Activated CD8-positive, alpha-beta memory T cell treated with anti-CD3 and anti-CD28 coated beads, Interleukin-2, amount 10 ng/mL, durations not matched to agents 7 days and 5 days (primary cell): ENCODE data around the gene H3-3A. TPM values are rescaled to one million over a fixed set of nuclear protein-coding genes. Genes with fewer than 3 reads are reported as not detected.

Experiments used
- ATAC-seq: fragments of 150-1000 bp; cut with Tn5 transposase; one replicate; pipeline ENCODE4 v1.10.0; 2021; ENCODE audit warnings: moderate library complexity
- CTCF ChIA-PET: fragments of 350-600 bp; sonication (Branson Sonifier 250); formaldehyde crosslinking; loops from one replicate; lab custom pipeline; 2021; ENCODE audit warnings: antibody characterized with exemption; lab: Charles Lee
- DNase-seq: peaks from one replicate; pipeline ENCODE4 v3.0.0-alpha.2; 2020
- H3K27ac Mint-ChIP-seq: one replicate; pipeline ENCODE4 v1.8.0; 2021; ENCODE audit warnings: mild to moderate bottlenecking, mixed read lengths
- H3K27me3 Mint-ChIP-seq: one replicate; pipeline ENCODE4 v1.8.0; 2021; ENCODE audit warnings: mixed read lengths
- H3K36me3 Mint-ChIP-seq: one replicate; pipeline ENCODE4 v1.8.0; 2021; ENCODE audit warnings: mild to moderate bottlenecking, mixed read lengths
- H3K4me1 Mint-ChIP-seq: one replicate; pipeline ENCODE4 v1.8.0; 2021; ENCODE audit warnings: mixed read lengths
- H3K4me3 Mint-ChIP-seq: one replicate; pipeline ENCODE4 v1.8.0; 2021; ENCODE audit warnings: mild to moderate bottlenecking, moderate library complexity, mixed read lengths
- H3K9me3 Mint-ChIP-seq: one replicate; pipeline ENCODE4 v1.8.0; 2022; ENCODE audit warnings: low read depth, mixed read lengths
- total RNA-seq, 2 experiments: library from RNA; stranded (reverse); gene quantifications; one replicate each; pipeline ENCODE4 v1.2.3, GENCODE V29; 2021

The H3-3A gene
- total RNA-seq, 2 experiments from 2014 or later, result 384 to 451 TPM

DNA sequence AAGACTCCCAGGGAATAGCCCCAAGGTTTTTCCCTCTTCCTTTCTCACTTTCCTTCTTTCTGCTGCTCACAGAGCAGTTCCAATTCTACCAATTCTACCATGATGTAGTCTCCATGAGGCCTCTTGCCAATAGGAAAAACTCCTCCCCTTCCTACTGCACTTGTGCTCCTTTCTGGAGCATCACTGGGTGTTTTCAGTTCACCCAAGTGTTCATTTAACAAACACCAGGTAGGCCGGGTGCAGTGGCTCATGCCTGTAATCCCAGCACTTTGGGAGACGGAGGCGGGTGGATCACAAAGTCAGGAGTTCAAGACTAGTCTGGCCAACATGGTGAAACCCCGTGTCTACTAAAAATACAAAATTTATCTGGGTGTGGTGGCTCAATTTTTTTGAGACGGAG is 26.6 kb upstream of the H3-3A start:
- ATAC-seq, result no peak
- Mint-ChIP-seq H3K27me3 (no peaks in the 10 kb centered on the region), H3K36me3 (no peaks in the 10 kb centered on the region), H3K27ac (no peak overlapping the region), H3K4me3 (no peak overlapping the region), H3K4me1 (no peaks in the 10 kb centered on the region), H3K9me3 (no peaks in the 10 kb centered on the region)
- CTCF ChIA-PET, result no interaction called here
- no peak for DNase-seq

DNA sequence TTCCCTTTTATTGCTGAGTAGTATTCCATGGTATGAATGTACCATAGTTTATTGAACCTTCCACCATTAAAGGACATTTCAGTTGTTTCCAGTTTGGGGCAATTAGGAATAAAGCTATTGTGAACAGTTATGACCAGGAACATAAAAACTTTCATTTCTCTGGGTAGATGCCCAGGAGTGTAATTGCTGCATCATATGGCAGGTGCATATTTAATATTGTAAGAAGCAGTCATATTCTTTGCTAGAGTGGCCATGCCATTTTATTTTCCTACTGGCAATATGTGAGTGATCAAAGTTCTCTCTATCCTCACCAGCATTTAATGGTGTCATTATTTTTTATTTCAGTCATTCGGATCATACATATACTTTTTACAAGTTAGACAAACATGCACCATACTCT is 23.9 kb upstream of the H3-3A start:
- ATAC-seq (no peak), DNase-seq (no peak)
- Mint-ChIP-seq H3K27ac (no peak overlapping the region), H3K9me3 (no peaks in the 10 kb centered on the region), H3K4me1 (peaks cover 4% of the 10 kb centered on the region), H3K27me3 (no peaks in the 10 kb centered on the region), H3K36me3 (no peaks in the 10 kb centered on the region), H3K4me3 (no peak overlapping the region)
- CTCF ChIA-PET, result no interaction called here

DNA sequence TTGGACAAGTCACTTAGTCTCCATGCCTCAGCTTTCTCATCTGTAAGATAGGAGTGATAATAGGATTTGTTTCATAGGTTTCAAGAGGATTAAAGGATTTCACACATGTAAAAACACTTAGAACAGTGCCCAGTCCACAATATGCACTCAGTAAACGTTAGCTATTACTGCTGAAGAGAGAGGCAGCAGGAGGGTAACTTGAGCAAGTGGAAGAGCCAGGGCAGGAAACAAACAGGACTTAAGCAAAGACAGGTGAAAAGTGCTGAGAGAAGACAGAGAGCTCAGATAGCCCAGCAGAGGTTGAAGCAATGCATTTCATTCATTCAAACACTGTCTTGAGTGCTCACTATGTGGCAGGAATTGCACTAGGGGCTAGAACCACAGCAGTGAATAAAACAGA is 21.1 kb upstream of the H3-3A start:
- H3K9me3 Mint-ChIP-seq, result no peaks in the 10 kb centered on the region
- H3K4me3 Mint-ChIP-seq, result no peak overlapping the region
- CTCF ChIA-PET, result interaction anchor here (0.8 kb wide), 1 partner anchor 14 kb away, joined by 3 read pairs; no protein-coding TSS in a partner anchor
- H3K36me3 Mint-ChIP-seq, result no peaks in the 10 kb centered on the region
- H3K4me1 Mint-ChIP-seq, result peaks cover 4% of the 10 kb centered on the region
- no peak for ATAC-seq
- no peak for DNase-seq
- no peak overlapping the region for H3K27ac Mint-ChIP-seq
- H3K27me3 Mint-ChIP-seq, result no peaks in the 10 kb centered on the region

DNA sequence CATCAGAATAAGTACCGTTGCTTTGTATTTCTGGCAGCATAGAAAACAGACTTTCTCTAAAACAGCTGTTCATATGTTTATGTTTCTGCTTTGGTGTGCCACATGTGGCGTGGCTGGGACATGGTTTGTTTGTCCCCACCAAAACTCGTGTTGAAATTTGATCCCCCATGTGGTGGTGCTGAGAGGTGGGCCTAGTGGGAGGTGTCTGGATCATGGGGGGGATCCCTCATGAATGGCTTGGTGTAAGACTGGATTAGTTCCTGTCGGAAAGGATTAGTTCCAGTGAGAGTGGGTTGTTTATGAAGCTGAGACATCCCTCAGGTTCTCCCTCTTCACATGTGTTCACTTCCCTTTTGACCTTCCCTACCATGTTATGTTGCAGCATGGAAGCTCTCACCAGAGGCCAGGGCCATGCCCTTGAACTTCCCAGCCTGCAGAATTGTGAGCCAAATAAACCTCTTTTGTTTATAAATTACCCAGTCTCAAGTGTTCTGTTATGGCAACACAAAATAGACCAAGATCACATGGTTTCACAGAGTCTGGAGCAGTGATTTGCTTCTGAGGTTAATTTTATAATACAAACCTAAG is 17.9 kb upstream of the H3-3A start:
- no peaks in the 10 kb centered on the region for H3K36me3 Mint-ChIP-seq
- H3K9me3 Mint-ChIP-seq, result no peaks in the 10 kb centered on the region
- no peak for DNase-seq
- no peak for ATAC-seq
- peaks cover 5% of the 10 kb centered on the region for H3K27me3 Mint-ChIP-seq
- no peak overlapping the region for H3K27ac Mint-ChIP-seq
- H3K4me3 Mint-ChIP-seq, result no peak overlapping the region
- H3K4me1 Mint-ChIP-seq, result peaks cover 4% of the 10 kb centered on the region
- CTCF ChIA-PET, result no interaction called here

DNA sequence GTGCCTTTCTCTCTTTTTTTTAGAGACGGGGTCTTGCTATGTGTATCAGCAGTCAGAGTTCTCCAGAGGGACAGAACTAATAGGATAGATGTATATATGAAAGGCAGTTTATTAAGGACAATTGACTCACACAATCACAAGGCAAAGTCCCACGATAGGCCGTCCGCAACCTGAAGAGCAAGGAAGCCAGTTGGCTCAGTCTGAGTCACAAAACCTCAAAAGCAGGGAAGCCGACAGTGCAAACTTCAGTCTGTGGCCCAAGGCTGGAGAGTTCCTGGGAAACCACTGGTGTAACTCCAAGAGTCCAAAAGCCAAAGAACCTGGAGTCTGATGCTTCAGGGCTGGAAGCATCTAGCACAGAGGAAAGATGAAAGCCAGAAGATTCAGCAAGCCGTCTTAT is 16.3 kb upstream of the H3-3A start:
- peaks cover 4% of the 10 kb centered on the region for H3K4me1 Mint-ChIP-seq
- ATAC-seq, result no peak

DNA sequence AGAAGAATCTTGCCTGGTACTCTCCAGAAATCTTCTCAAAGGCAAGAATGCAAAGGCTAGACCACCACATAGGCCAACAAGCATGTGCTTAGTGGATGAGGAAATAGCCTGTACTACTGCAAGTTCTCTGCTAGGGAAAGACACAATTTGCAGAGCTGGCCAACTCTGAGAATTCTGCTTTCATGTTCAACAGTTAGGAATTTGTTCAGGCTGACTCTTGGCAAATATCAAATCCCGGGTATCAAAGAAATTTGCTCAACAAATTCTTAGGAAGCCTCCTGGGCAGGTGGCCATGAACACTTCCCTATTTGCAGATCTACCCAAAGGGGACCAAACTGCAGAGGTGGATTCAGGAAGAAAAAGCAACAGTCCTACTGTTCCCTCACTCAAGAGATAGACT is 15.0 kb upstream of the H3-3A start:
- H3K9me3 Mint-ChIP-seq, result no peaks in the 10 kb centered on the region
- H3K36me3 Mint-ChIP-seq, result no peaks in the 10 kb centered on the region
- H3K4me1 Mint-ChIP-seq, result peaks cover 2% of the 10 kb centered on the region
- no peak overlapping the region for H3K27ac Mint-ChIP-seq
- peaks cover 5% of the 10 kb centered on the region for H3K27me3 Mint-ChIP-seq
- no peak for ATAC-seq
- H3K4me3 Mint-ChIP-seq, result no peak overlapping the region
- DNase-seq, result no peak
- CTCF ChIA-PET, result no interaction called here

More for the DNA sequence above, 16.3 kb upstream of the H3-3A start:
- H3K36me3 Mint-ChIP-seq, result no peaks in the 10 kb centered on the region
- H3K9me3 Mint-ChIP-seq, result no peaks in the 10 kb centered on the region
- H3K27me3 Mint-ChIP-seq, result peaks cover 5% of the 10 kb centered on the region
- DNase-seq, result no peak
- H3K4me3 Mint-ChIP-seq, result no peak overlapping the region
- no peak overlapping the region for H3K27ac Mint-ChIP-seq
- CTCF ChIA-PET, result no interaction called here

DNA sequence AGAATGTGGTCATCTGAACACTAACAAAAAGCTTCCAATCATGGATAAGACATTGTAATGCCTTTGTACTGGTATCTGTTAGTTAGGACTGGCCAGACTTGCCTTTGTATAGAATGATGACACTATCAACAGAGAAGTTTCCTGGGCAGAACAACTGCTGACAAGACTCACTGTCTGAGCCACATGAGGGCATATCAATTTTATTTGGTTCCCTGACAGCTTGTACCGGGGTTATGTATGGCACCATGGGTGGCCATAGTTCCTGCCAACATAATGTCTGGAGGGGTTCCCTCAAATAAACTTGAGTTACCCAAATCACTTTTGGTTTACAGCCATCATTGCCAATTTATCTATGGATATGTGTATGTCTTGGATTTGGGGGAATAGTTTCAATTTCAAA is 13.6 kb upstream of the H3-3A start:
- Mint-ChIP-seq H3K4me3 (no peak overlapping the region), H3K36me3 (no peaks in the 10 kb centered on the region), H3K4me1 (no peaks in the 10 kb centered on the region), H3K27me3 (peaks cover 5% of the 10 kb centered on the region), H3K27ac (no peak overlapping the region), H3K9me3 (no peaks in the 10 kb centered on the region)
- DNase-seq (no peak), ATAC-seq (no peak)
- CTCF ChIA-PET, result no interaction called here

DNA sequence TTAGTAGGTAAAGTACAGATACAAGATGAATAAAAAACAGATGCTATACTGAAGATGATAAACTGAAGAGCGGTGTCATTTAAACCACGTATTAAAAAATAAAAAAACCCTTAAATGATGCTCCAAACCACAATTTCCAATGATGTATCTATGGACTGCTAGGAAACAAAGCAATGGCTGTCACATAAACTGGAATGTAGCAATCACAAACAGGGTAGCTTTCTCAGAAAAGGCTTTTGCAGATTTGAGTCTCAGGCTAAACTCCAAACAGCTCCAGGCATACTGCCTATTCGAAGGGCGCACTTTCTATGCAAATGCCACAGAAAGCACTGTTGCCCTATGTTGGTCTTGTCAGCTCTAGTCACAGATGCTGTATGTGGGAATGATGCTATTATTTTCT is 12.4 kb upstream of the H3-3A start:
- no peak for ATAC-seq
- no peak overlapping the region for H3K4me3 Mint-ChIP-seq
- CTCF ChIA-PET, result interaction anchor here (1.2 to 1.3 kb wide), 2 partner anchors 10 to 12 kb away, joined by 3 read pairs; partner anchors contain the start of gene H3-3A

DNA sequence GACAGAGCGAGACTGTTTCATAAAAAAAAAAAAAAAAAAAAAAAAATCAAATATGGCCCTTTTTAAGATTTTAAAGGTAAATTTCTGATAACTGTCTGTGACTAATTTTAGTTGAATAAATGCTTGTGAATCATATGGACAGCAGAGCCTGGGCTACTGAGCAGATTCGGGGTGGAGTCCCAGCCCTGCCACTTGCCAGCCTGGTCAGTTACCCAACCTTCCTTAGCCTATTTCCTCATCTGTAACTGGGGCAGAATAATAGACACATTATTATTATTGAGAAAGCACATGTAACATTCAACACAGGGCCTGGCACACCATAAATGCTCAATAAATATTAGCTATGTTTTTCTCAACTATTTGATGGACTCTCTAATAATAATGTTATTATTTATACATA is 11.2 kb upstream of the H3-3A start:
- no peak overlapping the region for H3K27ac Mint-ChIP-seq
- H3K4me1 Mint-ChIP-seq, result peaks cover 2% of the 10 kb centered on the region
- ATAC-seq, result no peak
- no peak for DNase-seq
- H3K27me3 Mint-ChIP-seq, result peaks cover 5% of the 10 kb centered on the region
- H3K9me3 Mint-ChIP-seq, result no peaks in the 10 kb centered on the region
- CTCF ChIA-PET, result interaction anchor here (1.1 to 1.5 kb wide), 2 partner anchors 13 to 55 kb away, joined by 3 read pairs; no protein-coding TSS in a partner anchor
- no peaks in the 10 kb centered on the region for H3K36me3 Mint-ChIP-seq
- H3K4me3 Mint-ChIP-seq, result no peak overlapping the region

More for the DNA sequence above, 12.4 kb upstream of the H3-3A start:
- Mint-ChIP-seq H3K27ac (no peak overlapping the region), H3K36me3 (no peaks in the 10 kb centered on the region), H3K9me3 (no peaks in the 10 kb centered on the region), H3K4me1 (no peaks in the 10 kb centered on the region), H3K27me3 (peaks cover 5% of the 10 kb centered on the region)
- DNase-seq, result no peak

DNA sequence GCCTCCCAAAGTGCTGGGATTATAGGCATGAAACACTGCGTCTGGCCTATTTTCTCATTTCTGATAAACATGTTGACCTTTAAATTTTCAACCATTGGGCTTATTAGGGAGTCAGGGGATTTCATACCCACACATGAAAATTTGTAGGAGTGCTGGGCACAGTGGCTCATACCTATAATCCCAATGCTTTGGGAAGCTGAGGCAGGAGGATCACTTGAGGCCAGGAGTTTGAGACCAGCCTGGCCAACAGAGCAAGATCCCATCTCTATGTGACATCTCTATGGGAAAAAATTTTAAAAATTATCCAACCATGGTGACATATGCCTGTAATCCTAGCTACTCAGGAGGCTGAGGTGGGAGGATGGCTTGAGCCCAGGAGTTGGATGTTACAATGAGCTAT is 10.5 kb upstream of the H3-3A start:
- H3K36me3 Mint-ChIP-seq, result no peaks in the 10 kb centered on the region
- H3K27me3 Mint-ChIP-seq, result peaks cover 5% of the 10 kb centered on the region
- DNase-seq, result no peak
- no peak overlapping the region for H3K4me3 Mint-ChIP-seq
- ATAC-seq, result no peak
- no peaks in the 10 kb centered on the region for H3K9me3 Mint-ChIP-seq
- CTCF ChIA-PET, result interaction anchor here (1.1 to 1.5 kb wide), 3 partner anchors 13 to 55 kb away, joined by 3 to 5 read pairs (median 3); no protein-coding TSS in a partner anchor
- H3K27ac Mint-ChIP-seq, result no peak overlapping the region
- peaks cover 3% of the 10 kb centered on the region for H3K4me1 Mint-ChIP-seq

DNA sequence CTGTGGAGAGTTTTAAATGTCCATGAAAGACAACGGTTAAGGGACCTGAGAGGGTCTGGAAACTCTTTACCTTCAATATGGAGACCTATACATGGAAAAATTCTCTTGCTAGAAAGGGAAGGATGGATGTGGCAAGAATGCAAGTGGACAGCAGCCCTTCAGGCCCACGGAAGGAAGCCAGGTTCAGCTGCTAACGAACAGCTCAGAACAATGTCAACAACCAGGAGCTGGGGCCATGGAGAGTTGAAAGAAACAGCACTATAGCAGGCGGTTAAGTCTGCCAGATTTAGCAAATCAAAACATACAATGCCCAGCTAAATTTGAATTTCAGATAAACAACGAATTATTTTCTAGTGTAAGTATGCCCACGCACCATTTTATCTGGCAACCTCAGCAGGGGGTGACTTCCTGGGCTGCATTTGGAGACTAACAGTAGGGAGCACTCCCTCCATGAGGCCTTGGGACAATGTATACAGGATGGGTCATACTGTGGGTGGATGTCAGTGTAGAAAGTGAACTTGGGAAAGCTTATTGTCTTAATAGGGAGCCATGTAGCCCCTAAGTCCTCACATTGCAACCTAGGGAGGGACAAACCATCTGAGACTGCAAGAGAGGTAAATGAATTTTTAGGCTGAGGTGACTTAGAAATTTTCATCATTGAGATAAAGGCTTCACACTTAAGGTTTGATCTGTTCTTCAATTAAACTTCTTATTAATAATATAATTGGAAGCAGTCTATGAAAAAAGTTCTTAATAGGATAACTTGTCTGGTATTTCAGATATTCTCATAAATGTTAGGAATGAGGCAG is 7.8 kb upstream of the H3-3A start:
- CTCF ChIA-PET, result no interaction called here
- Mint-ChIP-seq H3K36me3 (peaks cover 6% of the 10 kb centered on the region), H3K27me3 (no peaks in the 10 kb centered on the region), H3K4me1 (peaks cover 3% of the 10 kb centered on the region), H3K27ac (no peak overlapping the region), H3K4me3 (no peak overlapping the region), H3K9me3 (no peaks in the 10 kb centered on the region)
- DNase-seq, result no peak
- ATAC-seq, result no peak

DNA sequence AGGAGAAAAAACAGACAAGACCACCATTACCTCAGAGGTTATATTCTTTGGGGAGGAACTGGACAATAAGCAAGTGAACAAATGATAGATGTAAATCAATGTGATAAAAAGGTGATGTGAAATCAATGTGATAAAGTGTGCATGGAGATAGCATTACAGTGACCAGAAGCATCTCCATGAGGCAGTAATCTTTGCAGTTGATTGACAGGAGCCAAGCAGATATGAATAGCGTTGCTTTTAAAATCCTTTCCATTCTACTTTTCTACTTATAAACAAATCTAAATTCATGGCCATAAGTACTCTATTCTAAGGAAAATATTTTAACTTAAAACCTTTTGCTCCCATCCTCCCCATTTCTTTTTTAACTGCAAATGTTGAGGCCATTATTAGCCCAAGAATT is 2.8 kb upstream of the H3-3A start:
- Mint-ChIP-seq H3K9me3 (no peaks in the 10 kb centered on the region), H3K4me3 (no peak overlapping the region), H3K36me3 (peaks cover 15% of the 10 kb centered on the region), H3K27me3 (no peaks in the 10 kb centered on the region), H3K27ac (no peak overlapping the region), H3K4me1 (peaks cover 11% of the 10 kb centered on the region)
- no peak for DNase-seq
- CTCF ChIA-PET, result interaction anchor here (1.2 kb wide), 1 partner anchor 9 kb away, joined by 3 read pairs; no protein-coding TSS in a partner anchor
- ATAC-seq, result no peak

DNA sequence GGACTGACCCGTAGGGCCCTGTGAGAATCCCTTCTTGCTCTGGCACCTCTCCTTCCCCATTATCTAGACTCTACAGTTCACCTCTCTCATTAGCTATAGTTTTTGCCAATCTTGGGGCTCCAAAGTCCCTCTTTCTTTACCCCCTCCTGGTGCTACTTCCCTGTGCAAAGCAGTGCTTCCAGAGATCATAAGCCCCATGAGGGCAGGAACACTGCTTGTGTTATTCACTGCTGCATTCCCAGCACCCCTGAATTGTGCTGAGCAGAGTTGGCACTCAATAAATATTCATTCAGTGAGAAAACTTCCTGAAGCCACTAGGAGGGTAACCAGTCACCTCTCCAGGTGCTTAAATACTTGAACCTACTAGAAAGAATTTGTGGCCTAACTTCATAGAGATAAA is 2.1 kb upstream of the H3-3A start:
- H3K4me1 Mint-ChIP-seq, result peaks cover 17% of the 10 kb centered on the region
- no peaks in the 10 kb centered on the region for H3K9me3 Mint-ChIP-seq
- CTCF ChIA-PET, result interaction anchor here (1.2 to 1.6 kb wide), 2 partner anchors 10 to 65 kb away, joined by 3 read pairs; no protein-coding TSS in a partner anchor
- peaks cover 20% of the 10 kb centered on the region for H3K36me3 Mint-ChIP-seq
- no peak overlapping the region for H3K4me3 Mint-ChIP-seq
- ATAC-seq (no peak), DNase-seq (no peak)
- no peaks in the 10 kb centered on the region for H3K27me3 Mint-ChIP-seq
- H3K27ac Mint-ChIP-seq, result no peak overlapping the region
